H1 (cell line): ENCODE measurements around the gene TBC1D22A. TPM values are rescaled to one million over a fixed set of nuclear protein-coding genes. Genes with fewer than 3 reads are reported as not detected.

ENCODE experiments used
- BCL11A ChIP-seq, 2 experiments: IDR thresholded peaks; one replicate each; pipeline ENCODE4 v1.6.1; 2011; ENCODE audit warnings: low read depth in 2 of 2, low read length in 2 of 2, mild to moderate bottlenecking in 2 of 2
- BRCA1 ChIP-seq: IDR thresholded peaks from 2 replicates; pipeline ENCODE4 v1.6.1; 2012; ENCODE audit warnings: low read depth, low read length, improper control_type of control experiment
- CHD7 ChIP-seq: fragments of 300-600 bp; sonication (generic); IDR thresholded peaks from 2 replicates; pipeline ENCODE4 v1.7.1; 2012; ENCODE audit warnings: low read length, moderate library complexity, mild to moderate bottlenecking, inconsistent platforms; ENCODE audit not compliant: insufficient replicate concordance
- GABPA ChIP-seq: IDR thresholded peaks from 2 replicates; pipeline ENCODE4 v1.6.1; 2011; ENCODE audit warnings: mild to moderate bottlenecking, low read length, moderate library complexity, borderline replicate concordance; ENCODE audit not compliant: insufficient read depth
- GTF2F1 ChIP-seq: IDR thresholded peaks from 2 replicates; pipeline ENCODE4 v1.6.1; 2012; ENCODE audit warnings: low read depth, low read length, improper control_type of control experiment, borderline replicate concordance
- KDM1A ChIP-seq: fragments of 200-600, 300-600 bp; sonication (generic); IDR thresholded peaks from 2 replicates; pipeline ENCODE4 v1.7.1; 2016; ENCODE audit warnings: mild to moderate bottlenecking, low read length, borderline replicate concordance
- NANOG ChIP-seq: IDR thresholded peaks from 2 replicates; pipeline ENCODE4 v1.6.1; 2011; ENCODE audit warnings: low read length, low read depth, mild to moderate bottlenecking, inconsistent platforms; ENCODE audit not compliant: insufficient read depth, poor library complexity, severe bottlenecking
- POU5F1 ChIP-seq: IDR thresholded peaks from 2 replicates; pipeline ENCODE4 v1.6.1; 2011; ENCODE audit warnings: low read depth, mild to moderate bottlenecking, low read length, moderate library complexity
- RFX5 ChIP-seq: IDR thresholded peaks from 2 replicates; pipeline ENCODE4 v1.6.1; 2011; ENCODE audit warnings: low read depth, low read length, improper control_type of control experiment, borderline replicate concordance
- RXRA ChIP-seq: IDR thresholded peaks from 2 replicates; pipeline ENCODE4 v1.6.1; 2011; ENCODE audit warnings: low read depth, mild to moderate bottlenecking, low read length, moderate library complexity; ENCODE audit not compliant: insufficient read depth
- SP4 ChIP-seq: IDR thresholded peaks from 2 replicates; pipeline ENCODE4 v1.6.1; 2012; ENCODE audit warnings: low read length, inconsistent platforms
- TBP ChIP-seq: IDR thresholded peaks from 2 replicates; pipeline ENCODE4 v1.6.1; 2011; ENCODE audit warnings: low read depth, low read length, improper control_type of control experiment
- YY1 ChIP-seq: IDR thresholded peaks from 2 replicates; pipeline ENCODE4 v1.6.1; 2011; ENCODE audit warnings: low read depth, mild to moderate bottlenecking, low read length
- polyA plus RNA-seq, 7 experiments: library from polyadenylated mRNA; depleted of rRNA in 3 of 7; stranded (reverse) in 5 of 7; unstranded in 2 of 7; fragments of >200 nt in 5 of 7; fragments of 200-250 nt in 2 of 7; gene quantifications; 1 replicate in 5 of 7; 2 replicates in 1 of 7; 4 replicates in 1 of 7; pipeline versions ENCODE4 v1.2.1 to v1.2.3, GENCODE V29; 2011 to 2013; ENCODE audit warnings: missing spikeins in 2 of 7, mixed read lengths in 2 of 7
- total RNA-seq: library from RNA; stranded (reverse); fragmentation: NEBNext Ultra II Directional; extraction: Animal tissue kit (Norgen Biotek cat#: 25700); gene quantifications from 2 replicates; pipeline ENCODE4 v1.2.1, GENCODE V29; 2021

TBC1D22A gene
- total and polyA plus RNA-seq, 2 of the 8 experiments (the other 6 are each of a cell fraction or from before 2014, with no cell fraction given), result 11.9 to 18.4 TPM

- TF ChIP-seq CHD7 (no peak), GTF2F1 (no peak), KDM1A (no peak), RFX5 (no peak), NANOG (no peak), BCL11A (IDR thresholded peaks at IDR 0.05; ENCODE audit: low read depth in 2 of 2, low read length in 2 of 2) (no peak), TBP (no peak), BRCA1 (no peak), POU5F1 (no peak), GABPA (no peak), YY1 (no peak), SP4 (no peak), RXRA (no peak)
Measured at GRCh38 chr22:46848197-46848596, 85.7 kb downstream of the TBC1D22A start (continued).
